Fibroblast of villous mesenchyme (primary cell): ENCODE results near the gene SIGLEC7. TPM values are rescaled to one million over a fixed set of nuclear protein-coding genes. Genes with fewer than 3 reads are reported as not detected.
A peak's percentile ranks its signal among the peaks of the same experiment; 100 is the strongest.

Source experiments
- DNase-seq: peaks from one replicate; pipeline ENCODE4 v3.0.0-alpha.2; 2010; ENCODE audit warnings: low read depth
- H3K4me3 ChIP-seq: 2 replicates; pipeline ENCODE4 v1.5.1; 2011; ENCODE audit warnings: low read depth, mild to moderate bottlenecking, low read length
- total RNA-seq: library from RNA; depleted of rRNA; stranded (reverse); fragments of >200 nt; gene quantifications from 2 replicates; pipeline ENCODE4 v1.2.3, GENCODE V29; 2012
- TF ChIP-seq, protein P1 (sequence below): IDR thresholded peaks from 2 replicates; pipeline ENCODE4 v1.5.1; 2012; ENCODE audit warnings: low read depth, mild to moderate bottlenecking, low read length; ENCODE audit not compliant: insufficient read depth

Gene SIGLEC7
- total RNA-seq, 1 donor, result not detected

DNA sequence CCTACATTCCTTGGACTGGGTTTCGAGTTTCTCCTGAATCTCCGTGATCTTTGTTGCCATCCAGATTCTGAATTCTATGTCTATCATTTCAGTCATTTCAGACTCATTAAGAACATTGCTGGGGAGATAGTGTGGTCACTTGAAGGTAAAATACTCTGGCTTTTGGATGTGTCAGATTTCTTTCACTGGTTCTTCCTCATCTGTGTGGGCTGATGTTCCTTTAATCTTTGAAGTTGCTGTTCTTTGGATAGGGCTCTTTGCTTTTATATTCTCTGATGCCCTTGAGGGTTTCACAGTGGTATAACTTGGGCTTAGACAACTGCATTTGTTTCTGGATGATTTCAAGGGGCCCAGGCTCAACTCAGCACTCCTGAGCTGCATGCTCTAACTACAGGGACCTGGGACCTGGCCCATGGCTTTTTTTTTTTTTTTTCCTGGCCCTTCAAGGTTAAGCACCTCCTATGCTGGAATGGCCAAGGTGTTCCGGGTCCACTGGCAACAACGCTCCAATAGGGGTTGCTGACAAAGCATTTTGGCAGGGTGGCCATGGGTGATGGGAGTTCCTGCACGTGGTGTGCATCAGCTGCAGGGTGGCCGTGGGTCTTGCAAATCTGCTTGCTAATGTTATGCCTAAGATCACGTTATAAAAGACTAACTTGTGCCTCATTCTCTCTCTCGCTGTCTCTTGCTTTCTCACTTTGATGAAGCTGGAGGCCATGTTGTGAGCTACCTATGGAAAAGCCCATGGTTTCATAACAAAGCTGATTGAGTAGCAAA lies 5.9 kb upstream of the SIGLEC7 start:
- no peak for DNase-seq
- no peak overlapping the region for H3K4me3 ChIP-seq
- TF ChIP-seq, protein P1, sequence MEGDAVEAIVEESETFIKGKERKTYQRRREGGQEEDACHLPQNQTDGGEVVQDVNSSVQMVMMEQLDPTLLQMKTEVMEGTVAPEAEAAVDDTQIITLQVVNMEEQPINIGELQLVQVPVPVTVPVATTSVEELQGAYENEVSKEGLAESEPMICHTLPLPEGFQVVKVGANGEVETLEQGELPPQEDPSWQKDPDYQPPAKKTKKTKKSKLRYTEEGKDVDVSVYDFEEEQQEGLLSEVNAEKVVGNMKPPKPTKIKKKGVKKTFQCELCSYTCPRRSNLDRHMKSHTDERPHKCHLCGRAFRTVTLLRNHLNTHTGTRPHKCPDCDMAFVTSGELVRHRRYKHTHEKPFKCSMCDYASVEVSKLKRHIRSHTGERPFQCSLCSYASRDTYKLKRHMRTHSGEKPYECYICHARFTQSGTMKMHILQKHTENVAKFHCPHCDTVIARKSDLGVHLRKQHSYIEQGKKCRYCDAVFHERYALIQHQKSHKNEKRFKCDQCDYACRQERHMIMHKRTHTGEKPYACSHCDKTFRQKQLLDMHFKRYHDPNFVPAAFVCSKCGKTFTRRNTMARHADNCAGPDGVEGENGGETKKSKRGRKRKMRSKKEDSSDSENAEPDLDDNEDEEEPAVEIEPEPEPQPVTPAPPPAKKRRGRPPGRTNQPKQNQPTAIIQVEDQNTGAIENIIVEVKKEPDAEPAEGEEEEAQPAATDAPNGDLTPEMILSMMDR, result no peak

DNA sequence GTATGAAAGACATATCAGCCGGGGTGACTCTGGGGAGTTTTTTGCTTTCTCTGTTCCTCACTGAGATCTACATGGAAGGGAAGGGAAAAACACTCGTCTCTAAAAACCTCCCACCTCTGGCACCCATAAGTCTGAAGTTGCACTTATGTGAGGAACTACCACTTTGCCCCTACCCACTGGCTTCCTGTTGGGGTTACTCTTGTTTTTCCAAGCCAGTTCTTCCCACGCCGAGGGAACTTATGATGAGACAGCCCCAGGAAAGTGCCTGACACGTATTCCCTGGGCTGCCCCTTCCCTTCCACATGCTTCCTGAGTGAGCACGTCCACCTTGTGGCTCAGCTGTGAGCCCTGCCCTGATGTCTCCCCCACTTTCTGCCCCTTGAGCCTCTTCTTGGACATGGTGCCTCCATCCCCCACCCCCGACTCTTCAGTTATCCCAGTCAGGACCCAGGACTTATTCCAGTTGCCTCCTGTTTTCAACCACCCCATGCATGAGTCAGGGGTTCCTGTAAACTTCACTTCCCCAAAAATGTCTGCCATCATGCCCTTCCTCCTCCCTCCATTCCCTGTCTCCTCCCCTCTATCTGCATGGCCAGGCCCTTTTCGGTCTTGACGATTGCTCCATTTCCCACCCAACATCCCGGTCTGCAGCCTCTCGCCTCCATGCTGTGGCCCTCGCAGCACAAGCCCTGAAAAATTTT lies 5.1 kb upstream of the SIGLEC7 start:
- no peak overlapping the region for H3K4me3 ChIP-seq
- DNase-seq, result no peak
- TF ChIP-seq, protein P1, result no peak

DNA sequence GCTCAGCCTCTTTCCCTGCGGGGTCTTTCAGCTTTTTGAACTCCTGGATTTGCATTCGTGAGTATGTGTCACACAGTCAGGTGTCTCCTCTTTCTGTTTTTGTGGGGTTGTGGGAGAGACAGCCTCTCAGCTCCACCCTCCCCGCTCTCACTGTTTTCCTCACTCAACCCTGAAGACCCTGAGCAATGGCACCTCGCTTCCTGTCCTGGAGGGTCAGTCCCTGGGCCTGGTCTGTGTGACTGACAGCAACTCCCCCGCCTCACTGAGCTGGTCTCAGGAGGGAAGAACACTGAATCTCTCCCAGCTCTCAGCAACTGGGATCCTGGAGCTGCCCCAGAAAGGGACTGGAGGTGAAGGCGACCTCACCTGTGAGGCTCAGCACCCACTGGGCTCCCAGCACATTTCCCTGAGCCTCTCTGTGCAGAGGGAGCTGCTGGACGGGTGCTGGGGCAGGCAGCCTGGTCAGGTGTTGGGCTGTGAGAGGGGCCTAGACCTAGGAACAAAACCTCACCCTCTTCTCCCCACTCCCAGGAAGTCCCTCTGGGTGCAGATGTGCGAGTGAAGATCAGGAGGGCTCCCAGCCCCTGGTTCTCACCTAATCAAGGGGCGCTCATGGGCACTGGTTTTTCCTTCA lies 4.2 kb upstream of the SIGLEC7 start:
- TF ChIP-seq, protein P1, result no peak
- H3K4me3 ChIP-seq, result no peak overlapping the region
- DNase-seq, result no peak

DNA sequence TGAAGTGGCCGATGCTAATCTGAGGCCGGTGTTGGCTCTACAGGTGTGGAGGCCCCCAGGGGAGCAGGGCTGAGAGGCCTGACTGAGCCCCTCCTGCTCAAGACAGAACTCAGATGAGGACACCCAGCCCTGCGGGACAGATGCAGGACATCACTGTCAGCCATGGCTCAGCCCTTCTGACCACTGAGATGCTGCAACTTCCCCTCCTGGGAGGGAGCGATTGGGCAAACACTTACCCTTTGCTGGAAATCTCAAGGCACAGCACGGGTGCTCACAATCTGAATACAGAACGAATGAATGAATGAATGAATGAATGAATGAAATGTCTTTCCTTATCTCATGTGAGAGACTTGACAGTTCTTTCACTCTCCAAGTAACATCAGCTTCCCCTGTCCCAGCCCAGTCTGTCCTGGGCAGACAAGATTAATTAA lies 3.5 kb upstream of the SIGLEC7 start:
- H3K4me3 ChIP-seq, result no peak overlapping the region
- DNase-seq, result peak; percentile 71
- TF ChIP-seq, protein P1, result no peak

DNA sequence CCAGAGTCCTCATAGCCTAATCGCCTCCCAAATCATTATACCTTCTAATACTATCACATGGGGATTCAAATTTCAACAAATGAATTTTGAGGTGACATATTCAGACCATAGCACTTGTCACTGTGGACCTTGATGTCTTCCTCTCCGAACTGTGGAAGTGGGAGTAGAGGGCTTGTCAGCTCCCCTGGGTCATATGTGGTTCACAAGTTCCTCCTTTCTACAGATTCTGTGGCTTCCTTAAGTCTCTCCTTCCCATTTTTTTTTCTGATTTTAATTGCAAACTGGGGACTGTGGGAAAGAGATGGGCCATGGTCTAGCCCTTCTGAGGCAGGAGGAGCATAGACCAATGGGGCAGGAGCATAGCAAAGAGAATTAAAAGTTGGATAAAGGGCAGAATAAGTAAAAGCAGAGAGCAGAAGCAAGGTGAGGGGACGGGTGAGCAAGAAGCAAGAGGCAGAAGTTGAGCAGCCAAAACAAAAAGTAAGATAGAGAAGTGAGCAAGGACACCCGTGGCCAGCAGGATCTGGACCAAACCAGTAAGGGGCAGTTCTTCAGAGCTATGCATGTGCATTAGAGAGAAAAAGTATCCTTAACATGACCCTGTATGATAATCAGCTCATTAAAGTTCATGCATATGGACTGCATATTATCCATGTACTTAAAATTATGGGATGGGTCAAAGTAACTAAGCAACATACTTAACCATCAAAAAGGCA lies 2.6 kb upstream of the SIGLEC7 start:
- TF ChIP-seq, protein P1, result no peak
- DNase-seq, result no peak
- no peak overlapping the region for H3K4me3 ChIP-seq

DNA sequence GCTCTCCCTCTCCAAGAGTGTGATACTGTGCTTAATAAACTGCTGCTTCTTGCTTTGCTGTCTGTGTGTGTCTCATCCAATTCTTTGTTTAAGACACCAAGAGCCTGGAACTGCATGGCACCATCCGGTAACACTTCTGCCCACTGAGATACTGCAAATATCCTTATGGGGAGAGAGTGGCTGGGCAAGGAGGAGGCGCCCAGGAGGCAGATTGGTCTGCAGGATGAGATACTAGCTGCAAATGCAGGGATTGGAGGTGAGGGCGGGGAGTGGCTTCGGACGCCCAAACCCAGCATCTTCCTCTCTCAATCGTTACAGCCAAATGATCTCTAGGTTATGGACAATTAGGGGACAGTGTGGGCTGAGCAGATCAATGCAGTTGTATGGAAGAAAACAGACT lies 1.7 kb upstream of the SIGLEC7 start:
- TF ChIP-seq, protein P1, result no peak
- DNase-seq, result no peak
- no peak overlapping the region for H3K4me3 ChIP-seq
